GM23248 (cell line): ENCODE results near the gene GCSH.

ENCODE experiments used
- EZH2 ChIP-seq: fragments of 200-600 bp; sonication (generic); IDR thresholded peaks from 2 replicates; pipeline ENCODE4 v1.6.1; 2018; ENCODE audit warnings: antibody characterized with exemption, mild to moderate bottlenecking; ENCODE audit not compliant: insufficient read depth, poor library complexity, severe bottlenecking
- EZH2phosphoT487 ChIP-seq: fragments of 200-600 bp; sonication (generic); IDR thresholded peaks from 2 replicates; pipeline ENCODE4 v1.6.1; 2018; ENCODE audit warnings: antibody characterized with exemption, moderate library complexity, mild to moderate bottlenecking, low read depth; ENCODE audit not compliant: insufficient read depth

- no peak for TF ChIP-seq EZH2phosphoT487
- no peak for TF ChIP-seq EZH2
Observed at GRCh38 chr16:81136390-81137335, 40.5 kb upstream of the GCSH start.
